GM23338 (cell line): ENCODE measurements around the gene KDELR1. TPM values are rescaled to one million over a fixed set of nuclear protein-coding genes. Genes with fewer than 3 reads are reported as not detected.
"Not testable (repeated sequence)": the region's sequence is repeated elsewhere in the genome, so short reads cannot be mapped to it uniquely, and the experiment has no call there.

Experiments
- ATAC-seq: fragments of 200-7000 bp; cut with Tn5 transposase; 3 replicates; pipeline ENCODE4 v1.9.1; 2020
- DNase-seq: peaks from one replicate; pipeline ENCODE4 v3.0.0-alpha.2; 2015; ENCODE audit warnings: low spot score
- H2AFZ ChIP-seq: fragments of 200-600 bp; sonication (generic); 2 replicates; pipeline ENCODE4 v1.8.0; 2016; ENCODE audit warnings: antibody characterized with exemption, mild to moderate bottlenecking, moderate library complexity
- H3F3A ChIP-seq: fragments of 200-600 bp; sonication (generic); replicated peaks from 2 replicates; pipeline ENCODE4 v1.8.0; 2017; ENCODE audit warnings: antibody characterized with exemption, mixed run types, low read depth
- H3K27ac ChIP-seq: fragments of 200-600 bp; sonication (generic); 2 replicates; pipeline ENCODE4 v1.6.1; 2016; ENCODE audit warnings: low read depth
- H3K27me3 ChIP-seq: fragments of 200-600 bp; sonication (generic); 2 replicates; pipeline ENCODE4 v1.8.0; 2016; ENCODE audit warnings: mild to moderate bottlenecking, mixed run types, moderate library complexity; ENCODE audit not compliant: insufficient read depth
- H3K36me3 ChIP-seq: fragments of 200-600 bp; sonication (generic); 2 replicates; pipeline ENCODE4 v1.8.0; 2016; ENCODE audit warnings: mild to moderate bottlenecking; ENCODE audit not compliant: insufficient read depth
- H3K4me1 ChIP-seq: fragments of 200-600 bp; sonication (generic); 2 replicates; pipeline ENCODE4 v1.8.0; 2016; ENCODE audit warnings: mild to moderate bottlenecking, moderate library complexity; ENCODE audit not compliant: insufficient read depth
- H3K4me2 ChIP-seq: fragments of 200-600 bp; sonication (generic); 2 replicates; pipeline ENCODE4 v1.7.1; 2017; ENCODE audit warnings: mixed run types
- H3K4me3 ChIP-seq: fragments of 200-600 bp; sonication (generic); 2 replicates; pipeline ENCODE4 v1.6.1; 2016; ENCODE audit warnings: mixed run types
- H3K79me2 ChIP-seq: fragments of 200-600 bp; sonication (generic); replicated peaks from 2 replicates; pipeline ENCODE4 v1.8.0; 2017; ENCODE audit warnings: mild to moderate bottlenecking; ENCODE audit not compliant: insufficient read depth
- H3K9me2 ChIP-seq: fragments of 200-600 bp; sonication (generic); 2 replicates; pipeline ENCODE4 v1.8.0; 2017; ENCODE audit not compliant: insufficient read depth
- H4K20me1 ChIP-seq: fragments of 200-600 bp; sonication (generic); replicated peaks from 2 replicates; pipeline ENCODE4 v1.8.0; 2017; ENCODE audit warnings: mild to moderate bottlenecking; ENCODE audit not compliant: insufficient read depth
- H3K27ac Mint-ChIP-seq: 2 replicates; pipeline ENCODE4 v1.8.0; 2020; ENCODE audit warnings: inconsistent platforms, mild to moderate bottlenecking, moderate library complexity, mixed read lengths
- H3K27me3 Mint-ChIP-seq: 3 replicates; pipeline ENCODE4 v1.8.0; 2022; ENCODE audit warnings: low read depth, mild to moderate bottlenecking, moderate library complexity, mixed read lengths, inconsistent platforms; ENCODE audit not compliant: insufficient read depth, poor library complexity
- H3K36me3 Mint-ChIP-seq: 3 replicates; pipeline ENCODE4 v1.8.0; 2021; ENCODE audit warnings: low read depth, mild to moderate bottlenecking, inconsistent platforms, moderate library complexity, mixed read lengths
- H3K4me1 Mint-ChIP-seq: 3 replicates; pipeline ENCODE4 v1.8.0; 2020; ENCODE audit warnings: mild to moderate bottlenecking, inconsistent platforms, mixed read lengths
- H3K4me3 Mint-ChIP-seq: 3 replicates; pipeline ENCODE4 v1.8.0; 2021; ENCODE audit warnings: moderate library complexity, mild to moderate bottlenecking, inconsistent platforms, mixed read lengths
- H3K9me3 Mint-ChIP-seq: 3 replicates; pipeline ENCODE4 v1.8.0; 2020; ENCODE audit warnings: moderate library complexity, mild to moderate bottlenecking, inconsistent platforms, mixed read lengths
- CREB1 ChIP-seq: fragments of 250-450 bp; sonication (Bioruptor Pico); IDR thresholded peaks from 2 replicates; pipeline ENCODE4 v1.5.0; 2020; ENCODE audit warnings: low read depth, mild to moderate bottlenecking, moderate library complexity
- ETS1 ChIP-seq: IDR thresholded peaks from 2 replicates; pipeline ENCODE4 v1.6.1; 2016; ENCODE audit warnings: antibody characterized with exemption
- EZH2 ChIP-seq: fragments of 200-600 bp; sonication (generic); IDR thresholded peaks from one replicate; pipeline ENCODE4 v1.8.0; 2017; ENCODE audit warnings: antibody characterized with exemption, mild to moderate bottlenecking, low read depth; ENCODE audit not compliant: unreplicated experiment
- EZH2phosphoT487 ChIP-seq: fragments of 200-600 bp; sonication (generic); IDR thresholded peaks from one replicate; pipeline ENCODE4 v1.8.1; 2018; ENCODE audit warnings: antibody characterized with exemption; ENCODE audit not compliant: unreplicated experiment
- JUNB ChIP-seq: IDR thresholded peaks from one replicate; pipeline ENCODE4 v1.6.1; 2016; ENCODE audit warnings: antibody characterized with exemption; ENCODE audit not compliant: unreplicated experiment
- NANOG ChIP-seq: IDR thresholded peaks from 2 replicates; pipeline ENCODE4 v1.6.1; 2016; ENCODE audit warnings: antibody characterized with exemption, borderline replicate concordance
- POLR2AphosphoS5 ChIP-seq: IDR thresholded peaks from 2 replicates; pipeline ENCODE4 v1.6.1; 2016; ENCODE audit warnings: antibody characterized with exemption, low read depth
- ZNF114 ChIP-seq: fragments of 250-450 bp; sonication (Bioruptor Pico); IDR thresholded peaks from 2 replicates; pipeline ENCODE4 v1.5.0; 2020; ENCODE audit warnings: mild to moderate bottlenecking, moderate library complexity
- ZNF331 ChIP-seq: fragments of 250-450 bp; sonication (Bioruptor Pico); IDR thresholded peaks from 2 replicates; pipeline ENCODE4 v1.5.0; 2020; ENCODE audit warnings: low read depth, mild to moderate bottlenecking, moderate library complexity
- polyA plus RNA-seq: library from polyadenylated mRNA; unstranded; fragments of >200 nt; fragmentation: Nextera tagmentation; extraction: Ambion mirVana; gene quantifications from 2 replicates; pipeline ENCODE4 v1.2.1, GENCODE V29; 2016
- total RNA-seq: library from RNA; depleted of rRNA; stranded (reverse); fragments of >200 nt; shearing (Covaris generic); gene quantifications from 2 replicates; pipeline ENCODE4 v1.2.3, GENCODE V29; 2014
- TF ChIP-seq, protein P1 (sequence below): IDR thresholded peaks from one replicate; pipeline ENCODE4 v1.6.1; 2018; ENCODE audit warnings: antibody characterized with exemption; ENCODE audit not compliant: unreplicated experiment

Gene KDELR1
- total and polyA plus RNA-seq, 2 experiments from 2014 or later, result 176 to 184 TPM

DNA sequence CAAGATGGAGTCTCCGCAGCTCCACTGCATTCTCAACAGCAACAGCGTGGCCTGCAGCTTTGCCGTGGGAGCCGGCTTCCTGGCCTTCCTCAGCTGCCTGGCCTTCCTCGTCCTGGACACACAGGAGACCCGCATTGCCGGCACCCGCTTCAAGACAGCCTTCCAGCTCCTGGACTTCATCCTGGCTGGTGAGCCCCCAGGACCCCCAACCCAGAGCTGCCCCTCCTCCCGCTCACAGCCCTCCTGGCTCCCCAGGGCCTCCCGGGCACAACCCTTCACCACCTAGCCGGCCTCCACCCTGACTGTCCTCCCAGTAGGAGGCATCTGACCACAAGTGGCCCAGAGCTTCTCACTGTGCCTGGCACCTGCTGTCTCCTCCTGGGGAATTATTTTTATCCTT, 17.8 kb downstream of the KDELR1 start:
- no peak overlapping the region for H3K27ac ChIP-seq
- Mint-ChIP-seq H3K27ac (no peak overlapping the region), H3K4me1 (peaks cover 2% of the 10 kb centered on the region; the same call in 1 of the 3 replicates), H3K36me3 (no peaks in the 10 kb centered on the region), H3K27me3 (peaks cover 16% of the 10 kb centered on the region), H3K9me3 (no peaks in the 10 kb centered on the region), H3K4me3 (no peak overlapping the region)
- no peak overlapping the region for H3K4me2 ChIP-seq
- no peaks in the 10 kb centered on the region for H3K9me2 ChIP-seq
- H3K27me3 ChIP-seq, result no peaks in the 10 kb centered on the region
- H3K4me1 ChIP-seq, result no peaks in the 10 kb centered on the region
- ATAC-seq (no peak), DNase-seq (no peak)
- H3K79me2 ChIP-seq, result no peaks in the 10 kb centered on the region
- no peak overlapping the region for H3K4me3 ChIP-seq
- H4K20me1 ChIP-seq, result no peaks in the 10 kb centered on the region
- TF ChIP-seq JUNB, result no peak
- TF ChIP-seq EZH2phosphoT487, result no peak
- TF ChIP-seq ETS1, result no peak
- TF ChIP-seq NANOG, result no peak
- no peak for TF ChIP-seq EZH2
- H3K36me3 ChIP-seq, result no peaks in the 10 kb centered on the region
- H3F3A ChIP-seq, result no peaks in the 10 kb centered on the region
- H2AFZ ChIP-seq, result no peak overlapping the region

DNA sequence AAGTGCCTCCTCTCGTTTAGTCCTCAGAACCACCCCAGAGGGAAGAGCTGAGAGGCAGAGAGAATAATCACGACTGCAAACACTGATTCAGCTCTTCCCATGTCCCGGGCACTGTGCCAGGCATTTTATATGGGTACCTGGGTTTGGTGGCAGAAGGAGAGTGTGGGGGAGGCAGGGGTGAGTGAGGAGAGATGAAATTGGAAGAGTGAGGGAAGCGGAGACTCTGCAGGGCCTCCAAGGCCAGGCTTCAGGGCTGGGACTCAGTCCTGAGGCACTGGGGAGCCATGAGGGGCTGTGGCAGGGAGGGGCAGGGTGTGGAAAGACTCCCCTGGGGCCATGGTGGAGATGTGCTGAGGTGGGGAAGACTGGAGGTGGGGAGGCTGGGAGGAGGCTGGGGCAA, 18.4 kb downstream of the KDELR1 start:
- no peaks in the 10 kb centered on the region for H3K79me2 ChIP-seq
- no peaks in the 10 kb centered on the region for H3K27me3 ChIP-seq
- H3K36me3 Mint-ChIP-seq, result no peaks in the 10 kb centered on the region
- no peak overlapping the region for H3K4me3 ChIP-seq
- peaks cover 16% of the 10 kb centered on the region for H3K27me3 Mint-ChIP-seq
- no peak for ATAC-seq
- no peaks in the 10 kb centered on the region for H3F3A ChIP-seq
- no peaks in the 10 kb centered on the region for H4K20me1 ChIP-seq
- H3K4me2 ChIP-seq, result no peak overlapping the region
- peaks cover 2% of the 10 kb centered on the region; the same call in 1 of the 3 replicates for H3K4me1 Mint-ChIP-seq
- no peak overlapping the region for H3K27ac Mint-ChIP-seq
- no peak for TF ChIP-seq EZH2
- H3K36me3 ChIP-seq, result no peaks in the 10 kb centered on the region
- H3K4me1 ChIP-seq, result no peaks in the 10 kb centered on the region
- H3K4me3 Mint-ChIP-seq, result no peak overlapping the region; the same call in 2 of the 3 replicates
- no peaks in the 10 kb centered on the region for H3K9me3 Mint-ChIP-seq
- no peak overlapping the region for H3K27ac ChIP-seq
- no peaks in the 10 kb centered on the region for H3K9me2 ChIP-seq
- DNase-seq, result no peak
- H2AFZ ChIP-seq, result no peak overlapping the region

DNA sequence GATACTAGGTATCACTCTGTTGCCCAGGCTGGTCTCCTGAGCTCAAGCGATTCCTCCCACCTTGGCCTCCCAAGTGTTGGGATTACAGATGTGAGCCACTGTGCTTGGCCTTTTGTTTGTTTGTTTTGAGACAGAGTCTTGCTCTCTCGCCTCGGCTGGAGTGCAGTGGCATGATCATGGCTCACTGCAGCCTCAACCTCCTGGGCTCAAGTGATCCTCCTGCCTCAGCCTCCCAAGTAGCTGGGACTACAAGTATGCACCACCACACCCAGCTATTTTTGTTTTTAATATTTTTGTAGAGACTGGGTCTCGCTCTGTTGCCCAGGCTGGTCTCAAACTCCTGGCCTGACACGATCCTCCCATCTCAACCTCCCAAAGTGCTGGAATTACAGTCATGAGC, 19.6 kb downstream of the KDELR1 start:
- not testable (repeated sequence) for H3K36me3 ChIP-seq, H3K27ac ChIP-seq, H3K36me3 Mint-ChIP-seq, H4K20me1 ChIP-seq, H2AFZ ChIP-seq, ATAC-seq, H3K27me3 ChIP-seq, H3F3A ChIP-seq, H3K4me3 Mint-ChIP-seq, H3K4me1 Mint-ChIP-seq, H3K9me2 ChIP-seq, H3K9me3 Mint-ChIP-seq, H3K27ac Mint-ChIP-seq, H3K4me3 ChIP-seq, H3K4me1 ChIP-seq, DNase-seq, H3K4me2 ChIP-seq, H3K79me2 ChIP-seq
- peaks cover 14% of the 10 kb centered on the region for H3K27me3 Mint-ChIP-seq

GRCh38 chr19:48371367-48371766, 20.0 kb downstream of the KDELR1 start:
- Histone ChIP-seq H3K27ac (no peak overlapping the region), H3F3A (no peaks in the 10 kb centered on the region), H3K79me2 (no peaks in the 10 kb centered on the region), H3K4me2 (no peak overlapping the region), H3K4me3 (no peak overlapping the region), H3K27me3 (no peaks in the 10 kb centered on the region), H2AFZ (no peak overlapping the region), H4K20me1 (no peaks in the 10 kb centered on the region), H3K9me2 (no peaks in the 10 kb centered on the region), H3K36me3 (no peaks in the 10 kb centered on the region), H3K4me1 (no peaks in the 10 kb centered on the region)
- Mint-ChIP-seq H3K9me3 (no peaks in the 10 kb centered on the region), H3K4me3 (no peak overlapping the region), H3K36me3 (no peaks in the 10 kb centered on the region), H3K27me3 (peaks cover 13% of the 10 kb centered on the region), H3K4me1 (peaks cover 2% of the 10 kb centered on the region; the same call in 1 of the 3 replicates), H3K27ac (no peak overlapping the region)
- ATAC-seq, result no peak
- no peak for DNase-seq
- TF ChIP-seq CREB1 (CRISPR knock-in tag) (no peak), EZH2 (no peak), ZNF114 (CRISPR knock-in tag) (no peak), EZH2phosphoT487 (no peak), NANOG (no peak), POLR2AphosphoS5 (no peak), ETS1 (no peak), JUNB (no peak), ZNF331 (no peak)
- TF ChIP-seq, protein P1, sequence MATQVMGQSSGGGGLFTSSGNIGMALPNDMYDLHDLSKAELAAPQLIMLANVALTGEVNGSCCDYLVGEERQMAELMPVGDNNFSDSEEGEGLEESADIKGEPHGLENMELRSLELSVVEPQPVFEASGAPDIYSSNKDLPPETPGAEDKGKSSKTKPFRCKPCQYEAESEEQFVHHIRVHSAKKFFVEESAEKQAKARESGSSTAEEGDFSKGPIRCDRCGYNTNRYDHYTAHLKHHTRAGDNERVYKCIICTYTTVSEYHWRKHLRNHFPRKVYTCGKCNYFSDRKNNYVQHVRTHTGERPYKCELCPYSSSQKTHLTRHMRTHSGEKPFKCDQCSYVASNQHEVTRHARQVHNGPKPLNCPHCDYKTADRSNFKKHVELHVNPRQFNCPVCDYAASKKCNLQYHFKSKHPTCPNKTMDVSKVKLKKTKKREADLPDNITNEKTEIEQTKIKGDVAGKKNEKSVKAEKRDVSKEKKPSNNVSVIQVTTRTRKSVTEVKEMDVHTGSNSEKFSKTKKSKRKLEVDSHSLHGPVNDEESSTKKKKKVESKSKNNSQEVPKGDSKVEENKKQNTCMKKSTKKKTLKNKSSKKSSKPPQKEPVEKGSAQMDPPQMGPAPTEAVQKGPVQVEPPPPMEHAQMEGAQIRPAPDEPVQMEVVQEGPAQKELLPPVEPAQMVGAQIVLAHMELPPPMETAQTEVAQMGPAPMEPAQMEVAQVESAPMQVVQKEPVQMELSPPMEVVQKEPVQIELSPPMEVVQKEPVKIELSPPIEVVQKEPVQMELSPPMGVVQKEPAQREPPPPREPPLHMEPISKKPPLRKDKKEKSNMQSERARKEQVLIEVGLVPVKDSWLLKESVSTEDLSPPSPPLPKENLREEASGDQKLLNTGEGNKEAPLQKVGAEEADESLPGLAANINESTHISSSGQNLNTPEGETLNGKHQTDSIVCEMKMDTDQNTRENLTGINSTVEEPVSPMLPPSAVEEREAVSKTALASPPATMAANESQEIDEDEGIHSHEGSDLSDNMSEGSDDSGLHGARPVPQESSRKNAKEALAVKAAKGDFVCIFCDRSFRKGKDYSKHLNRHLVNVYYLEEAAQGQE, result no peak
